GM12878 (cell line): ENCODE data around the gene FOXL1. TPM values are rescaled to one million over a fixed set of nuclear protein-coding genes. Genes with fewer than 3 reads are reported as not detected.

Experiments used
- ATAC-seq: fragments of 200-7000 bp; cut with Tn5 transposase; 3 replicates; pipeline ENCODE4 v1.9.1; 2020; ENCODE audit warnings: mild to moderate bottlenecking, moderate library complexity
- BruUV-seq: library from RNA; stranded (reverse); fragments of 400-500 nt; replicated peaks from 2 replicates; lab custom pipeline; 2021; lab: Mats Ljungman, UMichigan
- CTCF ChIA-PET: fragments of 300-600 bp; sonication (Branson Sonifier 250); formaldehyde crosslinking; extraction: SDS; loops from one replicate; lab custom pipeline; 2021; ENCODE audit warnings: inconsistent platforms; lab: Yijun Ruan, JAX
- POLR2A ChIA-PET: fragments of 350-600 bp; formaldehyde crosslinking; extraction: SDS; loops from one replicate; lab custom pipeline; 2021; ENCODE audit warnings: inconsistent platforms; lab: Charles Lee
- RAD21 ChIA-PET: fragments of 300-600 bp; sonication (Branson Sonifier 250); formaldehyde crosslinking; loops from one replicate; lab custom pipeline; 2023; ENCODE audit warnings: antibody characterized with exemption; ENCODE audit not compliant: unreplicated experiment; lab: Charles Lee
- SMC1A ChIA-PET: fragments of 300-600 bp; sonication (Branson Sonifier 250); formaldehyde crosslinking; loops from one replicate; lab custom pipeline; 2023; ENCODE audit not compliant: unreplicated experiment, uncharacterized antibody; lab: Charles Lee
- DNase-seq: peaks from one replicate; pipeline ENCODE4 v3.0.0-alpha.2; 2011; ENCODE audit warnings: low read depth, low spot score
- FAIRE-seq: peaks from 3 replicates; lab custom pipeline; 2011; peaks lifted over from hg19 to GRCh38; lab: Jason Lieb, UNC
- H2AFZ ChIP-seq: 2 replicates; pipeline ENCODE4 v1.6.0; 2011; ENCODE audit warnings: low read depth, low read length, control low read depth; ENCODE audit not compliant: control insufficient read depth
- H3K27ac ChIP-seq: 2 replicates; pipeline ENCODE4 v1.5.1; 2011; ENCODE audit warnings: control low read depth; ENCODE audit not compliant: control insufficient read depth, insufficient read depth
- H3K27me3 ChIP-seq, 2 experiments: replicated peaks in 1 of 2; 2 replicates each; pipeline versions ENCODE4 v1.6.0 to v1.6.1; 2011; ENCODE audit warnings: low read length in 1 of 2; ENCODE audit not compliant: control insufficient read depth in 2 of 2, insufficient read depth in 2 of 2
- H3K36me3 ChIP-seq, 2 experiments: 2 replicates each; pipeline ENCODE4 v1.5.1; 2011; ENCODE audit warnings: low read length in 1 of 2; ENCODE audit not compliant: control insufficient read depth in 2 of 2, insufficient read depth in 2 of 2
- H3K4me1 ChIP-seq: 2 replicates; pipeline ENCODE4 v1.6.1; 2011; ENCODE audit warnings: mild to moderate bottlenecking, low read length, moderate library complexity, mixed read lengths; ENCODE audit not compliant: control insufficient read depth, insufficient read depth
- H3K4me2 ChIP-seq: 2 replicates; pipeline ENCODE4 v1.6.0; 2011; ENCODE audit warnings: control low read depth; ENCODE audit not compliant: control insufficient read depth, insufficient read depth
- H3K4me3 ChIP-seq: fragments of 200-600 bp; sonication (generic); 2 replicates; pipeline ENCODE4 v1.5.1; 2016
- H3K79me2 ChIP-seq: 2 replicates; pipeline ENCODE4 v1.6.0; 2011; ENCODE audit warnings: low read length; ENCODE audit not compliant: control insufficient read depth, insufficient read depth
- H3K9ac ChIP-seq: 2 replicates; pipeline ENCODE4 v1.8.0; 2011; ENCODE audit warnings: low read length, control low read depth, mixed read lengths; ENCODE audit not compliant: control insufficient read depth, insufficient read depth
- H3K9me3 ChIP-seq: replicated peaks from 3 replicates; pipeline ENCODE4 v1.5.1; 2011; ENCODE audit warnings: mild to moderate bottlenecking, low read length; ENCODE audit not compliant: control insufficient read depth, insufficient read depth
- H4K20me1 ChIP-seq: 2 replicates; pipeline ENCODE4 v1.6.0; 2011; ENCODE audit not compliant: control insufficient read depth, insufficient read depth
- CREM ChIP-seq: IDR thresholded peaks from 2 replicates; pipeline ENCODE4 v1.6.1; 2014; ENCODE audit warnings: antibody characterized with exemption, low read depth
- DPF2 ChIP-seq: fragments of 450-650 bp; IDR thresholded peaks from 2 replicates; pipeline ENCODE4 v1.6.1; 2017; ENCODE audit warnings: mild to moderate bottlenecking
- FOXM1 ChIP-seq: IDR thresholded peaks from 2 replicates; pipeline ENCODE4 v1.6.1; 2012; ENCODE audit warnings: low read depth, mild to moderate bottlenecking, inconsistent platforms, low read length, moderate library complexity
- HDAC2 ChIP-seq: fragments of 200-600 bp; sonication (generic); IDR thresholded peaks from 2 replicates; pipeline ENCODE4 v1.6.1; 2017
- HDAC6 ChIP-seq: fragments of 200-600 bp; sonication (generic); IDR thresholded peaks from one replicate; pipeline ENCODE4 v1.8.0; 2017; ENCODE audit warnings: antibody characterized with exemption; ENCODE audit not compliant: unreplicated experiment
- IKZF2 ChIP-seq, 2 experiments: fragments of 450-650 bp; IDR thresholded peaks; 2 replicates each; pipeline ENCODE4 v1.6.1; 2017; ENCODE audit warnings: mild to moderate bottlenecking in 2 of 2, moderate library complexity in 2 of 2
- PBX3 ChIP-seq: IDR thresholded peaks from 2 replicates; pipeline ENCODE4 v1.6.1; 2011; ENCODE audit warnings: mild to moderate bottlenecking, low read depth, low read length, moderate library complexity; ENCODE audit not compliant: insufficient replicate concordance
- POLR2AphosphoS5 ChIP-seq: IDR thresholded peaks from 2 replicates; pipeline ENCODE4 v1.6.1; 2011; ENCODE audit warnings: mild to moderate bottlenecking, low read length, inconsistent platforms
- POU2F2 ChIP-seq: IDR thresholded peaks from 3 replicates; pipeline ENCODE4 v1.6.1; 2011; ENCODE audit warnings: low read depth, mild to moderate bottlenecking, low read length, borderline replicate concordance
- RELB ChIP-seq: fragments of 450-650 bp; IDR thresholded peaks from 2 replicates; pipeline ENCODE4 v1.6.1; 2017; ENCODE audit warnings: low read depth, mild to moderate bottlenecking, moderate library complexity
- SMAD1 ChIP-seq: fragments of 450-650 bp; IDR thresholded peaks from 2 replicates; pipeline ENCODE4 v1.6.1; 2018; ENCODE audit warnings: mild to moderate bottlenecking, low read depth; ENCODE audit not compliant: partially characterized antibody
- SREBF1 ChIP-seq: IDR thresholded peaks from 2 replicates; pipeline ENCODE4 v1.6.1; 2012; ENCODE audit warnings: mild to moderate bottlenecking, low read length
- STAT1 ChIP-seq: fragments of 450-650 bp; conservative IDR thresholded peaks from 2 replicates; pipeline ENCODE4 v1.6.1; 2014; ENCODE audit warnings: antibody characterized with exemption, mild to moderate bottlenecking
- TBL1XR1 ChIP-seq: IDR thresholded peaks from 2 replicates; pipeline ENCODE4 v1.6.1; 2012; ENCODE audit warnings: low read depth, low read length, improper control_type of control experiment
- ZBED1 ChIP-seq: IDR thresholded peaks from 2 replicates; pipeline ENCODE4 v1.6.1; 2016; ENCODE audit warnings: borderline replicate concordance
- ZNF592 ChIP-seq: fragments of 450-650 bp; IDR thresholded peaks from 2 replicates; pipeline ENCODE4 v1.6.1; 2017; ENCODE audit warnings: mild to moderate bottlenecking, moderate library complexity
- WGBS: methylation state at CpG from one replicate; pipeline ENCODE4 v1.1.6; 2016; ENCODE audit warnings: low lambda C conversion rate; ENCODE audit not compliant: insufficient replicate concordance, insufficient coverage; ENCODE audit errors: missing lambda C conversion rate; 5-methylcytosine and 5-hydroxymethylcytosine counted together
- in situ Hi-C: fragments of 300-500 bp; cut with MboI; formaldehyde crosslinking; loops from 9 replicates; pipeline ENCODE4 v1.14.3; 2018; ENCODE audit warnings: mixed read lengths
- intact Hi-C: fragments of 100-400 bp; cut with micrococcal nuclease; formaldehyde crosslinking; loops from one replicate; pipeline ENCODE4 v1.14.2; 2022; ENCODE audit not compliant: unreplicated experiment
- polyA plus RNA-seq, 11 experiments: library from polyadenylated mRNA; depleted of rRNA in 4 of 11; unstranded in 6 of 11; stranded (reverse) in 5 of 11; fragments of >200 nt; fragmentation: Nextera tagmentation in 4 of 11; fragmentation: Illumina TruSeq in 1 of 11; extraction: Ambion mirVana in 4 of 11; extraction: Trizol in 1 of 11; gene quantifications; 1 replicate in 1 of 11; 2 replicates in 10 of 11; pipeline versions ENCODE4 v1.2.1 to v1.2.3, GENCODE V29; 2011 to 2016; ENCODE audit warnings: inconsistent platforms in 2 of 11, missing spikeins in 2 of 11, low read depth in 1 of 11
- total RNA-seq, 4 experiments: library from RNA; depleted of rRNA in 3 of 4; stranded (reverse); fragments of >200 nt in 3 of 4; fragmentation: Illumina TruSeq in 1 of 4; extraction: Trizol in 1 of 4; gene quantifications; 2 replicates each; pipeline versions ENCODE4 v1.2.1 to v1.2.3, GENCODE V29; 2013 to 2021

The FOXL1 gene
- total and polyA plus RNA-seq, 10 of the 15 experiments (the other 5 are each of a cell fraction or from before 2014, with no cell fraction given): 0.05 TPM; not detected in 9

- no peaks in the 10 kb centered on the region; the same call in 1 of the 2 replicates for H4K20me1 ChIP-seq
- POLR2A ChIA-PET: interaction anchor here (0.6 kb wide), 1 partner anchor 33 kb away, joined by 6 read pairs; no protein-coding TSS in a partner anchor
- FAIRE-seq (no peak), DNase-seq (no peak), ATAC-seq (no peak)
- SMC1A ChIA-PET: no interaction called here
- H3K9ac ChIP-seq: no peak overlapping the region
- RAD21 ChIA-PET: no interaction called here
- H3K4me2 ChIP-seq: no peak overlapping the region
- no peak overlapping the region for H2AFZ ChIP-seq
- BruUV-seq: no TSS peak
- no peaks in the 10 kb centered on the region for H3K9me3 ChIP-seq
- in situ Hi-C loops (no loop called here), intact Hi-C loops (no loop called here)
- H3K4me3 ChIP-seq: no peak overlapping the region
- H3K4me1 ChIP-seq: no peaks in the 10 kb centered on the region
- TF ChIP-seq POU2F2 (no peak), PBX3 (no peak), HDAC2 (no peak), SMAD1 (no peak), RELB (no peak), POLR2AphosphoS5 (no peak), TBL1XR1 (no peak), HDAC6 (no peak), FOXM1 (no peak), SREBF1 (no peak), CREM (no peak), ZNF592 (no peak), DPF2 (no peak), ZBED1 (no peak), IKZF2 (IDR thresholded peaks at IDR 0.05) (no peak), STAT1 (no peak)
- H3K27ac ChIP-seq: no peak overlapping the region
- 98% methylated on average over 17 of the region's 17 CpGs for WGBS
- H3K79me2 ChIP-seq: no peaks in the 10 kb centered on the region
- H3K27me3 ChIP-seq: no peaks in the 10 kb centered on the region
- CTCF ChIA-PET: no interaction called here
- peaks cover 3 to 15% of the 10 kb centered on the region in 2 experiments for H3K36me3 ChIP-seq
Observed at GRCh38 chr16:86536621-86537020, 41.7 kb upstream of the FOXL1 start.
